Measurements from ENCODE around the gene NR2E1. TPM values are rescaled to one million over a fixed set of nuclear protein-coding genes. Genes with fewer than 3 reads are reported as not detected.

Gene NR2E1
- polyA plus RNA-seq, 1 donor, result not detected

GRCh38 chr6:108209738-108210137 is 43.9 kb downstream of the NR2E1 start:
- DNase-seq (ENCODE audit: low read depth), result no peak

GRCh38 chr6:108210556-108210955 is 44.7 kb downstream of the NR2E1 start:
- DNase-seq (ENCODE audit: low read depth), result no peak

GRCh38 chr6:108211671-108212070 is 45.8 kb downstream of the NR2E1 start:
- no peak for DNase-seq (ENCODE audit: low read depth)

GRCh38 chr6:108222064-108222463 is 56.2 kb downstream of the NR2E1 start:
- no peak for DNase-seq (ENCODE audit: low read depth)

- no peak for DNase-seq (ENCODE audit: low read depth)
These were observed 56.7 kb downstream of the NR2E1 start for GRCh38 chr6:108222504-108222903.

GRCh38 chr6:108227290-108227689 is 61.5 kb downstream of the NR2E1 start:
- no peak for DNase-seq (ENCODE audit: low read depth)

- no peak for DNase-seq (ENCODE audit: low read depth)
These were observed 62.6 kb downstream of the NR2E1 start for GRCh38 chr6:108228416-108228815.

- no peak for DNase-seq (ENCODE audit: low read depth)
These were observed 69.3 kb downstream of the NR2E1 start for GRCh38 chr6:108235127-108235526.

- no peak for DNase-seq (ENCODE audit: low read depth)
These were observed 71.0 kb downstream of the NR2E1 start for GRCh38 chr6:108236791-108237190.

- DNase-seq (ENCODE audit: low read depth), result no peak
These were observed 72.5 kb downstream of the NR2E1 start for GRCh38 chr6:108238322-108238721.

Other genes starting within 250 kb of the NR2E1 start
- gene SEC63, start 207.8 kb upstream of the NR2E1 start, polyA plus RNA-seq (ENCODE audit: insufficient read length), result 67.5 TPM
- 18.2 TPM for gene OSTM1, start 91.3 kb upstream of the NR2E1 start, polyA plus RNA-seq (ENCODE audit: insufficient read length)
- gene SNX3, start 95.0 kb downstream of the NR2E1 start, polyA plus RNA-seq (ENCODE audit: insufficient read length), result 204 TPM
- 6.4 TPM for gene AFG1L, start 129.0 kb downstream of the NR2E1 start, polyA plus RNA-seq (ENCODE audit: insufficient read length)

Data from forelimb muscle (tissue), 1 donor.